Upper lobe of left lung (tissue), 6 donors: Measurements from ENCODE around the gene MPZL1. TPM values are rescaled to one million over a fixed set of nuclear protein-coding genes. Genes with fewer than 3 reads are reported as not detected.
"Not testable (repeated sequence)": the region's sequence is repeated elsewhere in the genome, so short reads cannot be mapped to it uniquely, and the experiment has no call there.

ENCODE experiments used
- ATAC-seq, 2 donors: fragments of 200-7000 bp; cut with Tn5 transposase; one replicate each; pipeline ENCODE4 v1.9.1; 2022; ENCODE audit warnings: mild to moderate bottlenecking in 2 of 2, moderate library complexity in 2 of 2; ENCODE audit not compliant: low FRiP score in 2 of 2
- DNase-seq, 2 donors: peaks; one replicate each; pipeline ENCODE4 v3.0.0-alpha.2; 2019 to 2020
- H3K27ac ChIP-seq, 4 donors: fragments of 200-600 bp; sonication (generic); one replicate each; pipeline ENCODE4 v1.5.1; 2016 to 2019
- H3K27me3 ChIP-seq, 4 donors: fragments of 200-600 bp; sonication (generic); one replicate each; pipeline ENCODE4 v1.5.1; 2017 to 2019
- H3K36me3 ChIP-seq, 4 donors: fragments of 200-600 bp; sonication (generic); one replicate each; pipeline ENCODE4 v1.5.1; 2016 to 2019
- H3K4me1 ChIP-seq, 4 donors: fragments of 200-600 bp; sonication (generic); one replicate each; pipeline ENCODE4 v1.5.1; 2018 to 2019
- H3K4me3 ChIP-seq, 4 donors: fragments of 200-600 bp; sonication (generic); one replicate each; pipeline ENCODE4 v1.5.1; 2017 to 2019; ENCODE audit warnings: mild to moderate bottlenecking in 2 of 4, moderate library complexity in 1 of 4
- H3K9me3 ChIP-seq, 4 donors: fragments of 200-600 bp; sonication (generic); one replicate each; pipeline ENCODE4 v1.5.1; 2018 to 2019
- CTCF ChIP-seq, 6 experiments: fragments of 450-650 bp in 4 of 6; fragments of 200-600 bp in 2 of 6; sonication (generic) in 2 of 6; IDR thresholded peaks; one replicate each; pipeline ENCODE4 v1.5.1; 2016 to 2019; ENCODE audit warnings: antibody characterized with exemption in 6 of 6
- EP300 ChIP-seq, 4 donors: sonication (generic); formaldehyde crosslinking; IDR thresholded peaks; one replicate each; pipeline ENCODE4 v1.5.1; 2017; ENCODE audit warnings: antibody characterized with exemption in 4 of 4, control low read depth in 2 of 4
- POLR2A ChIP-seq, 4 donors: fragments of 450-650 bp; IDR thresholded peaks; one replicate each; pipeline ENCODE4 v1.5.1; 2016 to 2017; ENCODE audit warnings: antibody characterized with exemption in 4 of 4, mild to moderate bottlenecking in 2 of 4
- POLR2AphosphoS5 ChIP-seq, 2 donors: sonication (generic); formaldehyde crosslinking; IDR thresholded peaks; one replicate each; pipeline ENCODE4 v1.5.1; 2017; ENCODE audit warnings: antibody characterized with exemption in 2 of 2
- WGBS, 2 donors: methylation state at CpG; one replicate each; pipeline ENCODE4 v1.1.5; 2017 to 2018; 5-methylcytosine and 5-hydroxymethylcytosine counted together
- total RNA-seq, 6 donors: library from RNA; depleted of rRNA in 4 of 6; stranded (reverse); fragments of >200 nt in 4 of 6; gene quantifications; one replicate each; pipeline versions ENCODE4 v1.1.0 to v1.2.1, GENCODE V29; 2016 to 2021
- donor health status: DM: no; HTN: no; CAD: no; lungs with moderate emphysema.
- donor health status: DM: no; HTN: yes; CAD: no; lungs with severe emphysema.

Gene MPZL1
- total RNA-seq, 6 donors from 2014 or later = 28.3 to 80.6 (median 65.4) TPM

DNA sequence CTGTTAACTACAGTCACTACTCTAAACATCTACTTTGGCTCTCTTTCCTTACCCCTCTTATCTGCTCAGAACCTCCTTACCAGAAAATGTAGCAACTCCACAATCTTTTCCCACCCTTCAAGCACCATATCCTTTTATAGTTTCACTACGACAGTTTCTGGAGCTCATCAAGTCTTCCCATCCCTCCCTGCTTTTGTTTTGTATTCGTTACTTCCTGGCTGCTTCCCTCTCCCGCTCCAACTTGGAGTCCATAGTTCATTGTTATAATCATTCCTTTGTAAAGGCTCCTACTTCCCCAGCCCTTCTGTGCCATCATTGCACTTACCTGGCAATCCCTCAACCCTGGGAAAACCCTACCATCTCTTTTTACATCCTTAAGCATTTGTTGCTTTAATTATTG, 18.0 kb downstream of the MPZL1 start:
- no peak overlapping the region for H3K4me3 ChIP-seq
- no peak for TF ChIP-seq POLR2AphosphoS5 (IDR thresholded peaks at IDR 0.05)
- H3K4me1 ChIP-seq = peaks cover 0 to 12% (median 4%) of the 10 kb centered on the region in 4 donors
- no peaks in the 10 kb centered on the region for H3K9me3 ChIP-seq
- no peak overlapping the region for H3K27ac ChIP-seq
- no peak for DNase-seq
- H3K27me3 ChIP-seq = no peaks in the 10 kb centered on the region
- no peaks in the 10 kb centered on the region for H3K36me3 ChIP-seq
- no peak for ATAC-seq
- WGBS, 2 donors = 65 to 79% methylated on average over 3 of the region's 3 CpGs

DNA sequence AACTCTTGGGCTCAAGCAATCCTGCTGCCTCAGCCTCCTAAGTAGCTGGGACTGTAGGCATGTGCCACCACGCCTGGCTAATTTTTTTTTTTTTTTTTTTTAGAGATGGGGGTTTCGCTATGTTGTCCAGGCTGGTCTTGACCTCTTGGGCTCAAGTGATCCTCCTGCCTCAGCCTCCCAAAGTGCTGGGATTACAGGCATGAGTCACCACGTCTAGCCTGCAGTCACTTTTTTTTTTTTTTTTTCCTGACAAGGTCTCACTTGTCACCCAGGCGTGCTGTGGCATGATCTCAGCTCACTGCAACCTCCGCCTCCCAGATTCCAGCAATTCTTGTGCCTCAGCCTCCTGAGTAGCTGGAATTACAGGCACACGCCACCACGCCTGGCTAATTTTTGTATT, 19.3 kb downstream of the MPZL1 start:
- not testable (repeated sequence) for H3K27me3 ChIP-seq, H3K4me3 ChIP-seq, H3K9me3 ChIP-seq, H3K27ac ChIP-seq, ATAC-seq, H3K36me3 ChIP-seq, DNase-seq, H3K4me1 ChIP-seq
- 94 to 97% methylated on average over 7 of the region's 7 CpGs for WGBS, 2 donors

DNA sequence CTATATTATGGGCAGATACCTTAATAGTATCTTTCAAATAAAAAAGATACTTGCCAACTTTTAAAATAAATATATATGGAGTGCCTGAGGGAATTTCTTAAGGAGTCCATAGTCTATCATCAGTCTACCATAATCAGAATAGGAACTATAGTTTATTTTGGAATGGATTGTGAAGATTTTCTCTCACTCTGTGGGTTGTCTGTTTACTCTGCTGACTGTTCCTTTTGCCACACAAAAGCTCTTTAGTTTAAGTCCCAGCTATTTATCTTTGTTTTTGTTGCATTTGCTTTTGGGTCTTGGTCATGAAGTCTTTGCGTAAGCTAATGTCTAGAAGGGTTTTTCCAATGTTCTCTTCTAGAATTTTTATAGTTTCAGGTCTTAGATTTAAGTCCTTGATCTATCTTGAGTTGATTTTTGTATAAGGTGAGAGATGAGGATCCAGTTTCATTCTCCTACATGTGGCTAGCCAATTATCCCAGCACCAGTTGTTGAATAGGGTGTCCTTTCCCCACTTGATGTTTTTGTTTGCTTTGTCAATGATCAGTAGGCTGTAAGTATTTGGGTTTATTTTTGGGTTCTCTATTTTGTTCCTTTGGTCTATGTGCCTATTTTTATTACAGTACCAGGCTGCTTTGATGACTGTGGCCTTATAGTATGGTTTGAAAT, 20.7 kb downstream of the MPZL1 start:
- H3K4me3 ChIP-seq, H3K27me3 ChIP-seq, ATAC-seq, H3K36me3 ChIP-seq, H3K4me1 ChIP-seq, H3K27ac ChIP-seq, H3K9me3 ChIP-seq, DNase-seq: not testable (repeated sequence)
- 82 to 96% methylated on average over 1 of the region's 1 CpG for WGBS, 2 donors

DNA sequence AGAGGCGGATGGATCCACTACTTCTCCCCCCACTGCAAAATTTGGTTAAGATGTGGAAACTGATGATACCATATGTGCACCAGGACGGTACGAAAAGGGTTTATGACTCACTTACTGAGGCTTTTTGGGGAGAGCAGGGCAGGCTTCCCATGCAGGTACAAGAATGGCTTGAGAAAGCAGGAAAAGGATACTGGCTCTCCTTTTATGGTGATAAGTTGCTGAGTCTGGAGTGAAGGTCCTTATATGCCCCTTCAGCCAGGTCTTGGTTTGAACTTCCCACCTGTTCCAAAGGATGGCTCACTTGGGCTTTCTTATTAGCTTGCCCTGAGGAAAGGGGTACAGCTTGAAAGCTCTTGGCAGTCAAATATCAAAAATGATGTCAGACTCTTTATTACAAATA, 23.1 kb downstream of the MPZL1 start:
- ATAC-seq (no peak), DNase-seq (no peak)
- no peaks in the 10 kb centered on the region for H3K9me3 ChIP-seq
- 91 to 93% methylated on average over 3 of the region's 3 CpGs for WGBS, 2 donors
- H3K4me1 ChIP-seq = peaks cover 4 to 9% (median 6%) of the 10 kb centered on the region in 4 donors
- H3K4me3 ChIP-seq = no peak overlapping the region
- no peaks in the 10 kb centered on the region for H3K27me3 ChIP-seq
- no peak overlapping the region for H3K27ac ChIP-seq
- H3K36me3 ChIP-seq = no peaks in the 10 kb centered on the region
- no peak for TF ChIP-seq POLR2A (IDR thresholded peaks at IDR 0.05)
- TF ChIP-seq CTCF (IDR thresholded peaks at IDR 0.05) = no peak
- TF ChIP-seq POLR2AphosphoS5 (IDR thresholded peaks at IDR 0.05) = no peak
- TF ChIP-seq EP300 (IDR thresholded peaks at IDR 0.05) = no peak

DNA sequence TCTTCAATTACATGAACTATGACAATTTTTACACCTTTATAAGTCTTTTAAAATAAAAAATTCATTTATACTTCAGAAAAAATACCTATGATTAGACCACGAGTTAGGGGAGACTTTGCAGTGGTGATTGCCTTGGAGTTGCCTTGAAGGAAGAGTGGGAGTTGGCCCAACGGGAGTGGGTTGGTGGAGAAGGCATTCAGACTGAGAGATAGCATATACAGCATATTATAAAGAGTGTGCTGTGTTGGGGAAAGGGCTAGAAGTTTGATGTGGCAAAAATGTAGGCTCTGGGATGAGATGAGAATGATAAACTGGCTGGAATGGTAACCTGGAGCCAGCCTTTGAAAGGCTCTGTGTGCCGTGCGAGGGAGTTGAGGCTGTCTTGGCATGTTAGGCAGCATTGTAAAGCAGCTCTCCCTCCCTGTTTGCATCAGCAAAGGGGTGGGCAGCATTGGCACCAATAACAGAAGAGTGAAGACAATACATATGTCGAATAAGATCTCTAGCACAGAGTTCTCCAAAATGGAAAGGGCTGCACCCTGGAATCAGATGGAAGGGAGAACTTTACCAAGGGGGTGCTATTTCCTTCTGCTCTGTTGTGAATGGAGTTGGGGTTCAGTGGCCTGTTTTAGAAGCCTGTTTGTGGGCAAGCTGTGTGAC, 24.4 kb downstream of the MPZL1 start:
- ATAC-seq (no peak), DNase-seq (no peak)
- Histone ChIP-seq H3K4me1 (peaks cover 4 to 9% (median 6%) of the 10 kb centered on the region in 4 donors), H3K4me3 (no peak overlapping the region), H3K9me3 (no peaks in the 10 kb centered on the region), H3K36me3 (no peaks in the 10 kb centered on the region), H3K27ac (no peak overlapping the region), H3K27me3 (no peaks in the 10 kb centered on the region)
- no peak for TF ChIP-seq POLR2A (IDR thresholded peaks at IDR 0.05)
- 82 to 93% methylated on average over 5 of the region's 5 CpGs for WGBS, 2 donors

DNA sequence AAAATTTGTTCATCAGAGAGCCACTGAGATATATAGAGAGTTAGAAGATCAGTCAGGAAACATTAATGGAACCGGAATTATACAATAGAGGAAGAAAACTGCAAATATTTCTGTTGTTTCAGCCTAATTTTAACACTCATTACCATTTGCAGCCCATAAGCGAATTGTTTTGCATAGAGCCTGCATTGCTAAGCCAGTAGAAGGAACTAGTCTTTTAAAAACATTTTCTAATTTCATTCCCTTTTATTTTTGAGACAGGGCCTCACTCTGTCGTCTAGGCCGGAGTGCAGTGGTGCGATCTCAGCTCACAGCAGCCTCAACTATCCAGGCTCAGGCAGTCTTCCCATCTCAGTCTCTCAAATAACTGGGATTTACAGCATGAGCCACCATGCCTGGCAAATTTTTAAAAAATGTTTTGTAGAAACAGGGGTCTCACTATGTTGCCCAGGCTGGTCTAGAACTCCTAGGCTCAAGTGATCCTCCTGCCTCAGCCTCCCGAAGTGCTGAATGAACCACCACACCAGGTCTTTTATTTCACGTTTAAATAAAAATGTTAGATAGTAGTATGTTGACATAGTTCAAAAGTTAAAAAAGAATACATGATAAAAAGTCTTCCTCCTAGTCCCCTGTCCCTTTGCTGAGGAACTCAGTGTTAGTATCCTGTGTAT, 25.3 kb downstream of the MPZL1 start:
- TF ChIP-seq CTCF (IDR thresholded peaks at IDR 0.05) (no peak), EP300 (IDR thresholded peaks at IDR 0.05) (no peak), POLR2AphosphoS5 (IDR thresholded peaks at IDR 0.05) (no peak), POLR2A (IDR thresholded peaks at IDR 0.05) (no peak)
- no peaks in the 10 kb centered on the region for H3K9me3 ChIP-seq
- no peaks in the 10 kb centered on the region for H3K27me3 ChIP-seq
- H3K36me3 ChIP-seq = no peaks in the 10 kb centered on the region
- no peak for DNase-seq
- ATAC-seq = no peak
- no peak overlapping the region for H3K4me3 ChIP-seq
- WGBS, 2 donors = 88 to 89% methylated on average over 7 of the region's 7 CpGs
- no peak overlapping the region for H3K27ac ChIP-seq
- peaks cover 5 to 13% (median 8%) of the 10 kb centered on the region in 4 donors for H3K4me1 ChIP-seq
